Diencephalon (tissue), 1 donor: ENCODE results near the gene TMCO5A. TPM values are rescaled to one million over a fixed set of nuclear protein-coding genes. Genes with fewer than 3 reads are reported as not detected.

Source experiments
- total RNA-seq: library from RNA; depleted of rRNA; stranded (reverse); fragments of >200 nt; gene quantifications from one replicate; pipeline ENCODE4 v1.2.3, GENCODE V29; 2014

TMCO5A gene
- not detected for total RNA-seq

DNA sequence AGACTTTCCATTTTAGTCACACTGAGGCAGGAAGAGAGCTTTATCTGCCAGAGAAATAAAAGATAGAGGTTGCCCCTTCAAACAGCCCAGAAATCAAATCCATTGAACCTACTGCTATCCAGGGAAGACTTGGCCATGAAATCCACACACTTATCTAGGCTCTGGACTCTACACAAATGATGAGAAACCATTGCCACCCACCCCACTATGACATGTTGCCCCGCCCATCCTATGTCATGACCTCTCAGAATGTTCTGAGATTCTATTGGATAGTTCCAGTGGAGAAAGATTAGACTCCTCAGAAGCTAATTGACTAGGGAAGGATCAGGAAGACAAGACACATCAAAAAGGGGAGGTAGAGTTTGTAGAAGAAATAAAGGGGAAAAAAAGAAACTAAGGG lies at the start of gene TMCO5A:
Gene TMCO5A, plus strand, starts transcription at position 301 of the 400 bp plus-strand sequence. CDS start 1,684 bp downstream, outside the sequence.

